Measurements from ENCODE around the gene TACR1. TPM values are rescaled to one million over a fixed set of nuclear protein-coding genes. Genes with fewer than 3 reads are reported as not detected.

Gene TACR1
- total RNA-seq, 1 donor from 2014 or later = not detected

DNA sequence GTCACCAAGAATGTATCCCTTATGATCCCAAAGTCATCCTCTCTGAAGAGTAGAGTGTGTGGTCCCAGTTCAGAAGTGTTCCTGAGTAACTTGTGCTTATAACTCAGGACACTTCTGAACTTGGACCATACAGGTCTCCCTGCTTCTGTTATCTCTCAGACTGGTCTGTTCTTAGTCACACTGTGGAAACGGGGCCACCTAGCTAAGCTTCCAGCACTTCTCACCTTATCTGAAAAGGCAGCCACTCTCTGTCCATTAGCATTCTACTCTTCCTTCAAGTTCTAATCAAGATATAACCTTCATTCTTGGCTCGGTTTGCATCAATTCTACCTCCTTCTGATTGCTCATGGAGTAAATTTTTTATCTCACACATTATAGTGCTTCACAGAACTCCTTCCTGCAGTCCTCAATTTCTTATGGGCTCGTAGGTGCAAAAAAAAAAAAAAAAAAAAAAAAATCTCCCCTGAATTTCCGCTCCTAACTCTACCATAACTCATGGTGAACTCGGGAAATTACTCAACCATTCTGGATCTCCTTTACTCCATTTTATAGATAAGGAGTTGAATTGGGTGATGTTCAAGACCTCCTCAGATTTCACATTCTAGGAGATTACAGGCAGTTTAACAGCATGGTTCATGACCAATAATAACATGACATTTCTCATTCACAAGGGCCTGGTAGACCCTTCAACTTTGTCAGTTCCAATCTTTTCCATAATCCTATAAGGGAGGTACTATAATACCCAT, 108.4 kb downstream of the TACR1 start:
- H3K36me3 Mint-ChIP-seq (ENCODE audit: unreplicated experiment) = no peaks in the 10 kb centered on the region
- H3K9me3 Mint-ChIP-seq (ENCODE audit: unreplicated experiment) = peaks cover 4% of the 10 kb centered on the region
- H3K4me1 Mint-ChIP-seq (ENCODE audit: unreplicated experiment) = peaks cover under 1% of the 10 kb centered on the region
- H3K4me3 Mint-ChIP-seq (ENCODE audit: unreplicated experiment) = no peak overlapping the region
- DNase-seq (ENCODE audit: extremely low spot score, unreplicated experiment) = no peak
- H3K27me3 Mint-ChIP-seq (ENCODE audit: unreplicated experiment) = peaks cover 9% of the 10 kb centered on the region
- no peak overlapping the region for H3K27ac Mint-ChIP-seq (ENCODE audit: unreplicated experiment)
- TF ChIP-seq, protein P1, sequence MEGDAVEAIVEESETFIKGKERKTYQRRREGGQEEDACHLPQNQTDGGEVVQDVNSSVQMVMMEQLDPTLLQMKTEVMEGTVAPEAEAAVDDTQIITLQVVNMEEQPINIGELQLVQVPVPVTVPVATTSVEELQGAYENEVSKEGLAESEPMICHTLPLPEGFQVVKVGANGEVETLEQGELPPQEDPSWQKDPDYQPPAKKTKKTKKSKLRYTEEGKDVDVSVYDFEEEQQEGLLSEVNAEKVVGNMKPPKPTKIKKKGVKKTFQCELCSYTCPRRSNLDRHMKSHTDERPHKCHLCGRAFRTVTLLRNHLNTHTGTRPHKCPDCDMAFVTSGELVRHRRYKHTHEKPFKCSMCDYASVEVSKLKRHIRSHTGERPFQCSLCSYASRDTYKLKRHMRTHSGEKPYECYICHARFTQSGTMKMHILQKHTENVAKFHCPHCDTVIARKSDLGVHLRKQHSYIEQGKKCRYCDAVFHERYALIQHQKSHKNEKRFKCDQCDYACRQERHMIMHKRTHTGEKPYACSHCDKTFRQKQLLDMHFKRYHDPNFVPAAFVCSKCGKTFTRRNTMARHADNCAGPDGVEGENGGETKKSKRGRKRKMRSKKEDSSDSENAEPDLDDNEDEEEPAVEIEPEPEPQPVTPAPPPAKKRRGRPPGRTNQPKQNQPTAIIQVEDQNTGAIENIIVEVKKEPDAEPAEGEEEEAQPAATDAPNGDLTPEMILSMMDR (IDR thresholded peaks at IDR 0.05) = no peak

DNA sequence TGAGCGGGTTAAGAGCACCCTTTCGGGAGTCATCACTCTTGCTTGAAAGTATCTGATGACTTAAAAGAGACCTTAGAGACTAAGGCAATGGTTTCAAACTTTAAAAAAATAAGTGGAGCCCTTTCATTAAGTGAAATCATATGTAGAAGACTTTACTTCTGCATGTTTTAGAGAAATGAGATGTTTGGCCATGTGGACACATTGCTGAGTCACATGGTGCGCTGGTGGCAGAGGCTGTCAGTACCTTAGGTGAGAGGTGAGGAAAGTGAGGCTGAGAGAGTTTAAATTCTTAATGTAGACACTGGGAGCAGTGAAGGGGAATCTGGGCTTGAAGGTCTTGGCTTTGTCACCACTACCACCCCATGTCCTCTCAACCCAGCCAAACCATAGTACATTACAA, 109.8 kb downstream of the TACR1 start:
- Mint-ChIP-seq H3K36me3 (ENCODE audit: unreplicated experiment) (no peaks in the 10 kb centered on the region), H3K9me3 (ENCODE audit: unreplicated experiment) (peaks cover 11% of the 10 kb centered on the region), H3K27me3 (ENCODE audit: unreplicated experiment) (peaks cover 7% of the 10 kb centered on the region), H3K4me1 (ENCODE audit: unreplicated experiment) (peaks cover 4% of the 10 kb centered on the region), H3K27ac (ENCODE audit: unreplicated experiment) (no peak overlapping the region), H3K4me3 (ENCODE audit: unreplicated experiment) (no peak overlapping the region)
- TF ChIP-seq, protein P1 (IDR thresholded peaks at IDR 0.05) = no peak
- DNase-seq (ENCODE audit: extremely low spot score, unreplicated experiment) = no peak

- TF ChIP-seq, protein P1 (IDR thresholded peaks at IDR 0.05) = no peak
- H3K27ac Mint-ChIP-seq (ENCODE audit: unreplicated experiment) = no peak overlapping the region
- H3K27me3 Mint-ChIP-seq (ENCODE audit: unreplicated experiment) = peaks cover 7% of the 10 kb centered on the region
- H3K9me3 Mint-ChIP-seq (ENCODE audit: unreplicated experiment) = peaks cover 11% of the 10 kb centered on the region
- no peaks in the 10 kb centered on the region for H3K36me3 Mint-ChIP-seq (ENCODE audit: unreplicated experiment)
- no peak for DNase-seq (ENCODE audit: extremely low spot score, unreplicated experiment)
- H3K4me3 Mint-ChIP-seq (ENCODE audit: unreplicated experiment) = no peak overlapping the region
- peaks cover 4% of the 10 kb centered on the region for H3K4me1 Mint-ChIP-seq (ENCODE audit: unreplicated experiment)
Measured at GRCh38 chr2:75088791-75089190, 110.5 kb downstream of the TACR1 start.

- H3K36me3 Mint-ChIP-seq (ENCODE audit: unreplicated experiment) = no peaks in the 10 kb centered on the region
- TF ChIP-seq, protein P1 (IDR thresholded peaks at IDR 0.05) = no peak
- H3K27me3 Mint-ChIP-seq (ENCODE audit: unreplicated experiment) = peaks cover 2% of the 10 kb centered on the region
- peaks cover 4% of the 10 kb centered on the region for H3K4me1 Mint-ChIP-seq (ENCODE audit: unreplicated experiment)
- H3K4me3 Mint-ChIP-seq (ENCODE audit: unreplicated experiment) = no peak overlapping the region
- peaks cover 11% of the 10 kb centered on the region for H3K9me3 Mint-ChIP-seq (ENCODE audit: unreplicated experiment)
- no peak for DNase-seq (ENCODE audit: extremely low spot score, unreplicated experiment)
- no peak overlapping the region for H3K27ac Mint-ChIP-seq (ENCODE audit: unreplicated experiment)
Measured at GRCh38 chr2:75087736-75088135, 111.6 kb downstream of the TACR1 start.

DNA sequence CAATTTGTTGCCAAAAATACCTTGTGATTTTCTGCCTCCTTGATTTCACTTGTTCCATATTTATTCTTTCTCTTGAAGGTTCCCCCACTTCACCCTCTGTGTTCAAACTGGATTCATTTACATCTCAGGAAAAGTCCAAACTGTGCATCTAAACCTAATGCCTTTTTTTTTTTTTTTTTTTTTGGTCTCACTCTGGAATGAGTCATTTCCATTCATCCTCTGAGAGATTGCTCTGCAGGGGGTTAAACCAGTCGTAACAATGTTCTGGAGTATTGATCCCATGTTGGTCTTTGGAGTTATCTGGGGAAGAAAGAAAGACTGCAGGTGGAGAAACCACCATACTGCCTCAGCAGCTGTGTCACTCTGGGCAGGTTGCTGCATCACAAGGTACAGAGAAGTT, 119.7 kb downstream of the TACR1 start:
- H3K4me1 Mint-ChIP-seq (ENCODE audit: unreplicated experiment) = no peaks in the 10 kb centered on the region
- DNase-seq (ENCODE audit: extremely low spot score, unreplicated experiment) = no peak
- H3K4me3 Mint-ChIP-seq (ENCODE audit: unreplicated experiment) = no peak overlapping the region
- no peak overlapping the region for H3K27ac Mint-ChIP-seq (ENCODE audit: unreplicated experiment)
- peaks cover under 1% of the 10 kb centered on the region for H3K27me3 Mint-ChIP-seq (ENCODE audit: unreplicated experiment)
- H3K36me3 Mint-ChIP-seq (ENCODE audit: unreplicated experiment) = no peaks in the 10 kb centered on the region
- H3K9me3 Mint-ChIP-seq (ENCODE audit: unreplicated experiment) = peaks cover 4% of the 10 kb centered on the region
- TF ChIP-seq, protein P1 (IDR thresholded peaks at IDR 0.05) = no peak

Data from osteocyte (in vitro differentiated cells).